Spleen (tissue), 11 donors: ENCODE results near the gene HDAC7. TPM values are rescaled to one million over a fixed set of nuclear protein-coding genes. Genes with fewer than 3 reads are reported as not detected.

Source experiments
- DNase-seq: peaks from one replicate; pipeline ENCODE4 v3.0.0-alpha.2; 2020
- H3K27ac ChIP-seq, 8 donors: fragments of 200-600 bp; sonication (generic) in 7 of 8; 1 replicate in 4 of 8; 2 replicates in 4 of 8; pipeline versions ENCODE4 v1.5.0 to v1.8.0; 2016 to 2021; ENCODE audit warnings: inconsistent platforms in 4 of 8, mild to moderate bottlenecking in 4 of 8, moderate library complexity in 1 of 8
- H3K27me3 ChIP-seq, 7 donors: fragments of 200-600 bp; sonication (generic) in 6 of 7; replicated peaks in 1 of 7; 1 replicate in 4 of 7; 2 replicates in 3 of 7; pipeline versions ENCODE4 v1.5.0 to v1.8.0; 2016 to 2021; ENCODE audit warnings: inconsistent platforms in 3 of 7, mild to moderate bottlenecking in 1 of 7
- H3K36me3 ChIP-seq, 6 donors: fragments of 200-600 bp; sonication (generic) in 5 of 6; 1 replicate in 4 of 6; 2 replicates in 2 of 6; pipeline versions ENCODE4 v1.5.0 to v1.8.0; 2016 to 2021; ENCODE audit warnings: inconsistent platforms in 2 of 6
- H3K4me1 ChIP-seq, 6 donors: fragments of 200-600 bp; sonication (generic) in 5 of 6; 1 replicate in 3 of 6; 2 replicates in 3 of 6; pipeline versions ENCODE4 v1.5.0 to v1.8.0; 2016 to 2021; ENCODE audit warnings: inconsistent platforms in 3 of 6
- H3K4me3 ChIP-seq, 8 donors: fragments of 200-600 bp; sonication (generic) in 7 of 8; 1 replicate in 4 of 8; 2 replicates in 4 of 8; pipeline versions ENCODE4 v1.5.0 to v1.8.0; 2016 to 2021; ENCODE audit warnings: inconsistent platforms in 4 of 8, mild to moderate bottlenecking in 4 of 8, moderate library complexity in 2 of 8
- H3K9me3 ChIP-seq, 8 donors: fragments of 200-600 bp; sonication (generic) in 7 of 8; 1 replicate in 4 of 8; 2 replicates in 4 of 8; pipeline versions ENCODE4 v1.5.0 to v1.8.0; 2016 to 2021; ENCODE audit warnings: inconsistent platforms in 4 of 8
- POLR2A ChIP-seq, 3 donors: fragments of 450-650 bp; IDR thresholded peaks; one replicate each; pipeline ENCODE4 v1.5.1; 2017; ENCODE audit warnings: antibody characterized with exemption in 3 of 3, mild to moderate bottlenecking in 1 of 3
- POLR2AphosphoS5 ChIP-seq, 3 donors: sonication (generic); formaldehyde crosslinking; IDR thresholded peaks; one replicate each; pipeline ENCODE4 v1.5.1; 2017; ENCODE audit warnings: antibody characterized with exemption in 3 of 3
- WGBS, 5 donors: extraction: QIAGEN DNeasy Blood & Tissue Kit in 3 of 5; methylation state at CpG; one replicate each; pipeline versions ENCODE4 v1.1.5 to v1.1.7; 2013 to 2018; 5-methylcytosine and 5-hydroxymethylcytosine counted together
- intact Hi-C: fragments of 100-400 bp; cut with DNase I; formaldehyde crosslinking; loops from one replicate; pipeline ENCODE4 v1.15.0; 2023; ENCODE audit warnings: low total_unique reads
- polyA plus RNA-seq, 3 donors: library from polyadenylated mRNA; stranded (reverse); fragments of 200-250 nt; gene quantifications; one replicate each; pipeline ENCODE4 v1.2.1, GENCODE V29; 2013
- total RNA-seq, 7 donors: library from RNA; depleted of rRNA in 3 of 7; stranded (reverse); fragments of >200 nt in 3 of 7; fragmentation: NEBNext Ultra II Directional in 4 of 7; extraction: Animal tissue kit (Norgen Biotek cat#: 25700) in 4 of 7; gene quantifications; one replicate each; pipeline versions ENCODE4 v1.1.0 to v1.2.1, GENCODE V29; 2016 to 2021
- TF ChIP-seq, protein P1 (sequence below), 11 experiments: fragments of 200-600 bp in 7 of 11; fragments of 450-650 bp in 4 of 11; sonication (generic) in 4 of 11; IDR thresholded peaks in 8 of 11; conservative IDR thresholded peaks in 3 of 11; 1 replicate in 7 of 11; 2 replicates in 4 of 11; pipeline versions ENCODE4 v1.4.0 to v1.8.0; 2016 to 2021; ENCODE audit warnings: antibody characterized with exemption in 11 of 11, inconsistent platforms in 4 of 11, mild to moderate bottlenecking in 1 of 11
- donor health status: healthy with polysubstance abuse.
- donor health status: DM: no; HTN: no; CAD: no; lungs with moderate emphysema.
- donor health status: DM: no; HTN: no; CAD: no.
- donor health status: Bipolar disorder and iron deficiency.
- donor health status: healthy.
- donor health status: DM: no; HTN: no; CAD: no.
- donor health status: DM: yes; HTN: yes; CAD: no.

The HDAC7 gene
- total and polyA plus RNA-seq, 10 donors, result 39.6 to 158 (median 101) TPM

DNA sequence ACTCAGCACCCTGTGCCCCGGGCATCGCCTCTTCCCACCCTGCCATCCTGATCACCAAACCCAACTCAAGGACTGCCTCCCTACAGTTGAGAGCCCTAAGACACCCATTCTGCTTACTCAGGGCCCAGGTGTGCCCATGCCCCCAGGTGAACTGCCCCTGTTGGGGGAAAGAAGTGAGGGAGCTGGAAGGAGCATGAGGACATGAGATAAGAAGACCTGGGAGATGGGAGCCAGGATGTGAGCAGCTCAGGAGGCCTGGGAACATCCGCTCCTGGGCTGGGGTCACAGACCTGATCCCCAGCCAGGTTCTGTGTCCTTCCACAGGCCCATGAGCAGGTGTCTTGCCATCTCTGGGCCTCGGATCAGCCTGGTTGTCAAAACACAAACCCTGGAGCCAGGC, 67.6 kb downstream of the HDAC7 start:
- Histone ChIP-seq H3K4me3 (no peak overlapping the region), H3K27me3 (no peaks in the 10 kb centered on the region), H3K27ac (peak overlapping the region in 5 of 8 donors; percentile 29 to 83 (median 78)), H3K36me3 (peaks cover 0 to 46% (median 3%) of the 10 kb centered on the region in 6 donors), H3K9me3 (no peaks in the 10 kb centered on the region), H3K4me1 (peaks cover 16 to 90% (median 67%) of the 10 kb centered on the region in 6 donors)
- peak; percentile 44 for DNase-seq
- intact Hi-C loops, result no loop called here
- 84 to 94% (median 90%) methylated on average over 4 of the region's 4 CpGs for WGBS, 5 donors
- TF ChIP-seq, protein P1, sequence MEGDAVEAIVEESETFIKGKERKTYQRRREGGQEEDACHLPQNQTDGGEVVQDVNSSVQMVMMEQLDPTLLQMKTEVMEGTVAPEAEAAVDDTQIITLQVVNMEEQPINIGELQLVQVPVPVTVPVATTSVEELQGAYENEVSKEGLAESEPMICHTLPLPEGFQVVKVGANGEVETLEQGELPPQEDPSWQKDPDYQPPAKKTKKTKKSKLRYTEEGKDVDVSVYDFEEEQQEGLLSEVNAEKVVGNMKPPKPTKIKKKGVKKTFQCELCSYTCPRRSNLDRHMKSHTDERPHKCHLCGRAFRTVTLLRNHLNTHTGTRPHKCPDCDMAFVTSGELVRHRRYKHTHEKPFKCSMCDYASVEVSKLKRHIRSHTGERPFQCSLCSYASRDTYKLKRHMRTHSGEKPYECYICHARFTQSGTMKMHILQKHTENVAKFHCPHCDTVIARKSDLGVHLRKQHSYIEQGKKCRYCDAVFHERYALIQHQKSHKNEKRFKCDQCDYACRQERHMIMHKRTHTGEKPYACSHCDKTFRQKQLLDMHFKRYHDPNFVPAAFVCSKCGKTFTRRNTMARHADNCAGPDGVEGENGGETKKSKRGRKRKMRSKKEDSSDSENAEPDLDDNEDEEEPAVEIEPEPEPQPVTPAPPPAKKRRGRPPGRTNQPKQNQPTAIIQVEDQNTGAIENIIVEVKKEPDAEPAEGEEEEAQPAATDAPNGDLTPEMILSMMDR (IDR thresholded peaks at IDR 0.05 in 8 of 11, conservative IDR thresholded peaks at IDR 0.05 in 3 of 11), result no peak
- TF ChIP-seq POLR2A (IDR thresholded peaks at IDR 0.05) (no peak), POLR2AphosphoS5 (IDR thresholded peaks at IDR 0.05) (no peak)

DNA sequence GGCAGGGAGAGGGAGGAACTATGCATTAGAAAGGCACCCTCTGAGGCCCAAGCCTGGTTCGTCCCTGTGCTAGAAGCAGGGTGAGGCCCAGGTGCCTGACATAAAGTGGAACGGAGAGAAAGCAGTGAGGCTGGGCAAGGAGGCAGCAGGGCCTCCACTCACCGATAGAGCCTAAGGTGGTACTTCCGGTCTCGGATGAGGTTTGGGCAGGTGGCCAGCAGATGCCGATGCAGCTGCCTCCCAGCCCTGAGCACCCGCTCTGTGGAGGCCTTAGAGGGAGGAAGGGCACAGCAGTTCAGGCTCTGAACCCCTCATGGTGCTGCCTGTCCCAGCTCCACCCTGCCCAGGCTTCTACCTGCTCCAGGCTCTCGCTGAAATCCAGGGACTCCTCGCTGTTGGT, 68.1 kb downstream of the HDAC7 start:
- TF ChIP-seq, protein P1 (IDR thresholded peaks at IDR 0.05 in 8 of 11, conservative IDR thresholded peaks at IDR 0.05 in 3 of 11), result no peak
- peak in 1 of 3 donors; percentile 4 for TF ChIP-seq POLR2AphosphoS5 (IDR thresholded peaks at IDR 0.05)
- TF ChIP-seq POLR2A (IDR thresholded peaks at IDR 0.05), result no peak
- Histone ChIP-seq H3K9me3 (no peaks in the 10 kb centered on the region), H3K4me3 (no peak overlapping the region), H3K27ac (peak overlapping the region in 1 of 8 donors; percentile 80), H3K36me3 (peaks cover 0 to 52% (median 5%) of the 10 kb centered on the region in 6 donors), H3K27me3 (no peaks in the 10 kb centered on the region), H3K4me1 (peaks cover 19 to 90% (median 67%) of the 10 kb centered on the region in 6 donors)
- intact Hi-C loops, result no loop called here
- no peak for DNase-seq
- 71 to 81% (median 77%) methylated on average over 4 to 9 of the region's 9 CpGs for WGBS, 5 donors

DNA sequence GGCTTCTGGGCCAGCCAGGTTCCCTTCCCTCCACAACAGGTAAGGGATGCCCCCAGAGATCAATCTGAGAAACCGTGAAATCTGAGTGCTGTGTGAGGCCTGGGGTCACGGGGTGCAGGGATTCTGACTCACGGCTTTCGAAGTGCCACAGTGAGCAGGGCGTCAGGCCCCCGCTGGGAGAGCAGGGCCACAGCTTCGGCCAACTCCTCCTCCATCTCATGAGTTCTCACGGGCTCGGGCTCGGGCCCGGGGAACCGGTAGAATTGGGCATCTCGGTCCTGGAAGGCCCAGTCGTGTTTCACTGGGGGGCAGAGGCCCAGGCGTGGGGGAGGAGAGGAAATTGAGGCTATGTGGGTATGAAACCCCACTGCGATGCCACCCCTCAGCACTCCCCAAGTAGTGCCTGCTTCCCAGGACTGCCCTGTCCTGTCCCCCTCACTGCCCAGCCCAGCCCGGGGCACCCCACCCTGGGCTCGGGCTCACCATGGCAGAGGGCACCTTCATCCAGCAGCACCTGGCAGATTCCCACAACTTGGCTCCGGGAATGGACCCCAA, 68.7 kb downstream of the HDAC7 start:
- 83 to 91% (median 87%) methylated on average over 13 to 19 of the region's 19 CpGs for WGBS, 5 donors
- Histone ChIP-seq H3K27ac (peak overlapping the region in 1 of 8 donors; percentile 80), H3K9me3 (no peaks in the 10 kb centered on the region), H3K27me3 (no peaks in the 10 kb centered on the region), H3K4me3 (no peak overlapping the region), H3K4me1 (peaks cover 17 to 90% (median 65%) of the 10 kb centered on the region in 6 donors), H3K36me3 (peaks cover 0 to 58% (median 6%) of the 10 kb centered on the region in 6 donors)
- no peak for DNase-seq
- TF ChIP-seq POLR2AphosphoS5 (IDR thresholded peaks at IDR 0.05), result no peak
- TF ChIP-seq POLR2A (IDR thresholded peaks at IDR 0.05), result no peak
- TF ChIP-seq, protein P1 (IDR thresholded peaks at IDR 0.05 in 8 of 11, conservative IDR thresholded peaks at IDR 0.05 in 3 of 11), result no peak
- intact Hi-C loops, result no loop called here

DNA sequence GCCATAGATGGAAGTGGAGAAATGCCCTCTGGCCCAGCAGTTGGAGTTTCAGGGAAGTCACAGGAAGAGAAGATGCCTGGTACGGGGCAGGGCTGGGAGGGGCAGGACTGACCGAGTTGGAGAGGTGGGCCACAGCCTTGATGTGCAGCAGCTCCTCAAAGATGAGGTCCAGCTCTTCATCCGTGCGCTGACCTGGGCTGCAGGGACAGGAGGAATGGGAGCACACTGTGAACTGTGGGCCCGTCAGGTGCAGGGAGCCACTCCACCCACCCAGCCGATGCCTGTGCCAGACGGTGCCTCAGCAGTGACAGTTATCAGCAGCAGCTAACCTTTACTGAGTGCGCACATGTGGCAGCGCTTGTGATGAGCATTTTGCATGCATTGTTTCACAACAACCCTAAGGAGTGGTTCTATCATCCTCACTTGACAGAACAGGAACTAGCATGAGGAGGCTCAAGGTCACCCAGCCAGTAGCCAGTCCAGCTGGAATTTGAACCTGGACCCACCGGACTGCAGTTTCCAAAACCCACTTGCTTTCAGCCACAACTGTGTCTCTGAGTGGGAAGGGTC, 69.4 kb downstream of the HDAC7 start:
- Histone ChIP-seq H3K9me3 (no peaks in the 10 kb centered on the region), H3K27ac (no peak overlapping the region), H3K36me3 (peaks cover 0 to 64% (median 6%) of the 10 kb centered on the region in 6 donors), H3K4me3 (no peak overlapping the region), H3K4me1 (peaks cover 14 to 85% (median 59%) of the 10 kb centered on the region in 6 donors), H3K27me3 (no peaks in the 10 kb centered on the region)
- intact Hi-C loops, result no loop called here
- TF ChIP-seq POLR2AphosphoS5 (IDR thresholded peaks at IDR 0.05), result peak in 2 of 3 donors; percentile 14 to 29
- TF ChIP-seq, protein P1 (IDR thresholded peaks at IDR 0.05 in 8 of 11, conservative IDR thresholded peaks at IDR 0.05 in 3 of 11), result no peak
- WGBS, 5 donors, result 62 to 82% (median 69%) methylated on average over 6 to 10 of the region's 10 CpGs
- no peak for DNase-seq
